Epidermal melanocyte (primary cell): ENCODE results near the gene GGT5.
"Not testable (repeated sequence)": the region's sequence is repeated elsewhere in the genome, so short reads cannot be mapped to it uniquely, and the experiment has no call there.

Experiments
- DNase-seq: peaks from one replicate; pipeline ENCODE4 v3.0.0; 2011; ENCODE audit warnings: low spot score; ENCODE audit not compliant: insufficient read length

The GGT5 gene

GRCh38 chr22:24245030-24245431 lies at the start of gene GGT5:
Gene GGT5, minus strand, starts transcription at chr22:24245082. Its CDS starts 357 bp downstream, at chr22:24244725.
- not testable (repeated sequence) for DNase-seq

- not testable (repeated sequence) for DNase-seq
Measured at GRCh38 chr22:24292202-24292830, 47.4 kb upstream of the GGT5 start.

GRCh38 chr22:24291515-24292201 lies 46.8 kb upstream of the GGT5 start:
- no peak for DNase-seq

- no peak for DNase-seq
Measured at GRCh38 chr22:24290459-24290858, 45.6 kb upstream of the GGT5 start.

- DNase-seq = no peak
Measured at GRCh38 chr22:24289741-24290163, 44.9 kb upstream of the GGT5 start.

- peak; percentile 50 for DNase-seq
Measured at GRCh38 chr22:24289114-24289513, 44.2 kb upstream of the GGT5 start.

- not testable (repeated sequence) for DNase-seq
Measured at GRCh38 chr22:24287801-24288200, 42.9 kb upstream of the GGT5 start.

- not testable (repeated sequence) for DNase-seq
Measured at GRCh38 chr22:24287212-24287611, 42.3 kb upstream of the GGT5 start.

DNA sequence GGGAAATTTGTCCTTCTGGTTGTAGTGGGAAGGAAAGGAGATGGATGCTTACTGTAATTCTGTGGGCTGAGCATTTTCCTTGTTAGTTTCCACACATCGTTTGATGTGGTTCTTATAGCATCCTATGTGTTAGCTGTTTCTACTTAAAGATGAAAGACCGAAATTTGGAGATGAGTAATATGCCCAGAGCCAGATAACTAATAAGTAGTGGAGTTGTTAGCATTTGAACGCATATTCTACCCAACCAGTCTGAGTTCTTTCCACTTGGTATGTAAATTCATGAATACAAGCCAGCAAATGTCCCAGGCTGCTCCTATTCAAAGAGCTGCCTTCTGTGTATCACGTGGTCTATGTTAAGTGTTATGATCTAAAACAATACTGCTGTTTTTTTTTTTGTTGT lies 40.4 kb upstream of the GGT5 start:
- no peak for DNase-seq

DNA sequence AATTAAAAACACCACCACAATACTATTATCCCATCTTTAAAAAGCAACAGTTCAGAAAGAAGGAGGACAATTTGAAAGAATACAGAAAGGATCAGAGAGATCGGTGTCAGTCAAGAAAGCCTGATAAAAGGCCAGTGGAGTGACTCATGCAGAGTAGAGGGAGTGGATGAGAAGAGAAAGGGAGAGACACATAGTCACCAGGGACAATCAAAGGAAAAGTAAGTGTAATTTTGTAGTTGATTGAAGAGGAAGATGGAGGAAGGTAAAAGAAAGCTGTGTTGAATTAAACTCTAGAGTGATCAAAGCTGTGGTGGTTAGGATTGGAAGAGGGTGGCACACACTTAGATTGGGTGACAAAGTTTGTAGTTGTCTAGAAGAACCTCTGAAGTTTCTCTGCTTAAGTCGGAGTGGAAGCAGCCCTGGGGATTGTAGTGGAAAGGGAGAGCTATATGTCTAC lies 39.9 kb upstream of the GGT5 start:
- DNase-seq = no peak

GRCh38 chr22:24282401-24282800 lies 37.5 kb upstream of the GGT5 start:
- DNase-seq = no peak

DNA sequence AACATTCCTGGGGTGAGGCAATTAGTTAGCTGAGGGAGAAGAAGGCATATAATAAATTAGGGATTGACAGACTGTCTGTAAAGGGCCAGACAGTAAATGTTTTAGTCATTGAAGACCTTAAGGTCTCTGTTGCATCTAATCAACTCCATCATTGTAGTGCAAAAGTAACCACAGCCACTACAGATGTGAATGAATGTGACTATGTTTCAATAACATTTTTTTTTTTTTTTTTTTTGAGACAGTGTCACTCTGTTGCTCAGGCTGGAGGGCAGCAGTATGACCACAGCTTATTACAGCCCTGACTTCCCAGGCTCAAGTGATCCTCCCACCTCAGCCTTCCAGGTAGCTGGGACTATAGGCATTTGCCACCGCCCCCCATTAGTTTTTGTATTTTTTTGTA lies 35.5 kb upstream of the GGT5 start:
- DNase-seq = not testable (repeated sequence)

GRCh38 chr22:24274696-24275405 lies 30.0 kb upstream of the GGT5 start:
- not testable (repeated sequence) for DNase-seq

GRCh38 chr22:24273906-24274305 lies 29.0 kb upstream of the GGT5 start:
- DNase-seq = not testable (repeated sequence)

DNA sequence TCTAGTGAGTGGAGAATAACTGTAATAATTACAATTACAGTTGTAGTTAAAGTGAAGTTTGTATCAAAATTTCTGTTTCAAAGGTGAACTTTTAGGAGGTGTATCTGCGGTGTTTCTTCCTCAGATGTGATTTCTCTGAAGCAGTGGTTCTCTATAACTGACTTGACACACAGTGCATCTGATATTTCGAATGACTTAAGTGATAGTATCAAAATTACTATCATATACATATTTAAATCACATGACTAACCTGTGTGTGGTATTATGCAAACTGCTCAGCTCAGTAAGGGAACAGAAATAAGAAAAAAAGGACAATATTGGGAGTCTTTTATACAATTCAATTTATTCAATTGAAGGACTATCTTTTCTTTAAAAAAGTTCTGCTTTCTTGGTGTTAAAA lies 28.1 kb upstream of the GGT5 start:
- DNase-seq = not testable (repeated sequence)

DNA sequence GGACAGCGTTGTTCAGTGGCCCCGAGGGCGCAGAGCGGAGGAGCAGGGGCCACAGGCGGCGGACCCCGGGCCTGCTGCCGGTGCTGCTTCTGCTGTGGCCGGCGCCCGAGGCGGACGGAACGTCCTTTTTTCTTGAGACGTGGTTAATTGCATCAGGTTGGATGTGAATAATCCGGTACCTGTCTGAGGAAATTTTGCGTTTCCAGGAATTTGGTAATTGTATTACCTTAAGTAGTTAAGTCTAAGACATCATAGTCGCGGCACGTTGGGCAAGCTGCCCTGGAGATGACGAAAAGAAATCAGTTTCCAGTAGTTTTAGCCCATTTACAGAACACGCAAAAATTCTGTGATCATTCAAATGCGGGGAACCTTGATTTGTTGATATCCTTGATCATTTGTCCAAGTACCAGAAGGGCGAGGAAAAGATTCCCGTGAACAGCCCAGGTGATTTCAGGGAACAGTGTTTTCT lies 26.5 kb upstream of the GGT5 start:
- DNase-seq = no peak

- DNase-seq = peak; percentile 80
Measured at GRCh38 chr22:24270556-24271385, 25.9 kb upstream of the GGT5 start, which contains the start of gene SPECC1L. Gene SPECC1L, plus strand, starts transcription at chr22:24270831. Its CDS starts 31,401 bp downstream, at chr22:24302232.

GRCh38 chr22:24266495-24266894 lies 21.6 kb upstream of the GGT5 start:
- not testable (repeated sequence) for DNase-seq

GRCh38 chr22:24265734-24266133 lies 20.9 kb upstream of the GGT5 start:
- DNase-seq = no peak

DNA sequence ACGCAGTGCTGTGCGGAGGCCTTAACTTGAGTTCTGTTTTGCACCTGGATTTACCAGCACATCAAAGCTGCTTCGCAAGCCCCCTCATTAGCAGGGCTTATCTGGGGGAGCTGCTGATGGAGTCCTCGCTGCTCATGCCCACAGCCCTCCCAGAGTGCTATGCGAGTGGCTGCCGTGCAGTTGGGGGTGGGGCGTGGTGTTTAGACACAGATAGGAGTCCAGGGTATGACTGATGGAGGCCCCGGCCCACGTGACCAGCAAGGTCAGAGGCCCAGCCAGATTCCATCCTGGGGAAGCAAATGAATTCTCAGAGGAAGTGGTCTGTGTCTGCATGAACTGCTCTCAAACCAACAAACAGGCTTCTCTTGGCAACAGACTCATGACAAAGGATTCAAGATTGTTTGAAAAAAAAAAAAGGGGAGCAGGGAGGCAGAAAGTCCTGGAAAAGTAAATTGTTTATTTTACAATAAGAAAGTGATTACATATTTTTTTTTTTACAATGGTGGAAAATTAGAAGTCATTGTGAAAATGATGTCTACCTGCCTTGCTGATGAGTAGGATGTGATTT lies 19.5 kb upstream of the GGT5 start:
- not testable (repeated sequence) for DNase-seq

DNA sequence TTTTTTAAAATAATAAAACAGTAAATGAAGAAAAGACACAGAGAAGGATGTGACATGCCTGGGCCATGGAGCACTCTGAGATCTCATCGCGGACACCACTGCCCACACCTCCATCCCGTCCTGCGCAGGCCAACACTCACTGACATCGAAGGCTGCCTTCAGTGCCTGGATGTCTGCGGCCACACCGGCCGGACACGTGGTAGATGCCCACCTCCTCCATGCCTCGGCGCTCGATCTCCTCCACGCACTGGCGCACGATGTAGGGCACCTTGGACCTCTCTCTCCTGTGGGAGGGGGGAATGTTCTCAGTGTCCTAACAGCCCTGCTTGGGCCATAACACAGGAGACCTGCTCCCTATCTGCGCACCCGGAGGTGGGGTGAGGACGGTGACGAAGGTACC lies 18.6 kb upstream of the GGT5 start:
- not testable (repeated sequence) for DNase-seq
